Measurements from ENCODE around the gene APRT.

APRT gene

GRCh38 chr16:88810166-88810911 lies 1.4 kb downstream of the APRT start:
- TF ChIP-seq POLR2A (IDR thresholded peaks at IDR 0.05; ENCODE audit: low read depth, low read length) (peak; percentile 47), POLR2AphosphoS5 (IDR thresholded peaks at IDR 0.05; ENCODE audit: low read depth, low read length) (peak; percentile 81; the same call in 1 of the 2 replicates), TAF1 (IDR thresholded peaks at IDR 0.05; ENCODE audit: borderline replicate concordance, low read depth, low read length) (0 out of 2 replicates have a peak, but pooled peaks have one; percentile 13)
- FAIRE-seq (peak; percentile 78), DNase-seq (ENCODE audit: insufficient read length) (no peak)

GRCh38 chr16:88809676-88810165 lies 2.0 kb downstream of the APRT start:
- peak; percentile 75; the same call in 1 of the 2 replicates for TF ChIP-seq POLR2AphosphoS5 (IDR thresholded peaks at IDR 0.05; ENCODE audit: low read depth, low read length)
- TF ChIP-seq TAF1 (IDR thresholded peaks at IDR 0.05; ENCODE audit: borderline replicate concordance, low read depth, low read length) = no peak
- TF ChIP-seq POLR2A (IDR thresholded peaks at IDR 0.05; ENCODE audit: low read depth, low read length) = peak; percentile 72
- no peak for FAIRE-seq
- DNase-seq (ENCODE audit: insufficient read length) = no peak

GRCh38 chr16:88809068-88809675 lies 2.6 kb downstream of the APRT start:
- DNase-seq (ENCODE audit: insufficient read length) = no peak
- TF ChIP-seq TAF1 (IDR thresholded peaks at IDR 0.05; ENCODE audit: borderline replicate concordance, low read depth, low read length) = no peak
- peak; percentile 50 for TF ChIP-seq POLR2A (IDR thresholded peaks at IDR 0.05; ENCODE audit: low read depth, low read length)
- no peak for FAIRE-seq

GRCh38 chr16:88807626-88808453 lies 3.9 kb downstream of the APRT start:
- DNase-seq (ENCODE audit: insufficient read length) (no peak), FAIRE-seq (no peak)
- TF ChIP-seq POLR2AphosphoS5 (IDR thresholded peaks at IDR 0.05; ENCODE audit: low read depth, low read length) (peak; percentile 72), TAF1 (IDR thresholded peaks at IDR 0.05; ENCODE audit: borderline replicate concordance, low read depth, low read length) (no peak), POLR2A (IDR thresholded peaks at IDR 0.05; ENCODE audit: low read depth, low read length) (peak; percentile 48; the same call in 1 of the 2 replicates)

GRCh38 chr16:88807142-88807625 lies 4.5 kb downstream of the APRT start:
- FAIRE-seq (no peak), DNase-seq (ENCODE audit: insufficient read length) (no peak)

GRCh38 chr16:88806491-88807111 lies 5.1 kb downstream of the APRT start:
- FAIRE-seq = no peak
- no peak for DNase-seq (ENCODE audit: insufficient read length)
- TF ChIP-seq POLR2AphosphoS5 (IDR thresholded peaks at IDR 0.05; ENCODE audit: low read depth, low read length) (no peak), TAF1 (IDR thresholded peaks at IDR 0.05; ENCODE audit: borderline replicate concordance, low read depth, low read length) (no peak), POLR2A (IDR thresholded peaks at IDR 0.05; ENCODE audit: low read depth, low read length) (no peak)

More at GRCh38 chr16:88807142-88807625, 4.5 kb downstream of the APRT start:
- TF ChIP-seq POLR2A (IDR thresholded peaks at IDR 0.05; ENCODE audit: low read depth, low read length) (peak; percentile 7; the same call in 1 of the 2 replicates), TAF1 (IDR thresholded peaks at IDR 0.05; ENCODE audit: borderline replicate concordance, low read depth, low read length) (no peak)

GRCh38 chr16:88805887-88806393 lies 5.8 kb downstream of the APRT start:
- DNase-seq (ENCODE audit: insufficient read length) (no peak), FAIRE-seq (no peak)
- TF ChIP-seq TAF1 (IDR thresholded peaks at IDR 0.05; ENCODE audit: borderline replicate concordance, low read depth, low read length) (no peak), POLR2A (IDR thresholded peaks at IDR 0.05; ENCODE audit: low read depth, low read length) (no peak), POLR2AphosphoS5 (IDR thresholded peaks at IDR 0.05; ENCODE audit: low read depth, low read length) (no peak; the same call in 1 of the 2 replicates)

- no peak for FAIRE-seq
- no peak for DNase-seq (ENCODE audit: insufficient read length)
- no peak for TF ChIP-seq POLR2A (IDR thresholded peaks at IDR 0.05; ENCODE audit: low read depth, low read length)
These were observed 6.4 kb downstream of the APRT start for GRCh38 chr16:88805340-88805715.

- TF ChIP-seq POLR2A (IDR thresholded peaks at IDR 0.05; ENCODE audit: low read depth, low read length) = no peak; the same call in 1 of the 2 replicates
- no peak for TF ChIP-seq TAF1 (IDR thresholded peaks at IDR 0.05; ENCODE audit: borderline replicate concordance, low read depth, low read length)
- no peak for TF ChIP-seq POLR2AphosphoS5 (IDR thresholded peaks at IDR 0.05; ENCODE audit: low read depth, low read length)
- DNase-seq (ENCODE audit: insufficient read length) (peak; percentile 76), FAIRE-seq (no peak)
These were observed 7.0 kb downstream of the APRT start for GRCh38 chr16:88804552-88805339.

GRCh38 chr16:88804173-88804551 lies 7.6 kb downstream of the APRT start:
- no peak for DNase-seq (ENCODE audit: insufficient read length)
- TF ChIP-seq TAF1 (IDR thresholded peaks at IDR 0.05; ENCODE audit: borderline replicate concordance, low read depth, low read length) (no peak), POLR2A (IDR thresholded peaks at IDR 0.05; ENCODE audit: low read depth, low read length) (no peak; the same call in 1 of the 2 replicates), POLR2AphosphoS5 (IDR thresholded peaks at IDR 0.05; ENCODE audit: low read depth, low read length) (no peak)
- no peak for FAIRE-seq
